DOHH2 (cell line): ENCODE results near the gene BMP6.
A peak's percentile ranks its signal among the peaks of the same experiment; 100 is the strongest.

Experiments
- H3F3A ChIP-seq: fragments of 200-600 bp; sonication (generic), shearing (Covaris generic); 2 replicates; pipeline ENCODE4 v1.6.0; 2016; ENCODE audit warnings: antibody characterized with exemption, mild to moderate bottlenecking; ENCODE audit not compliant: control insufficient read depth, insufficient read depth
- H3K27ac ChIP-seq: fragments of 200-600 bp; sonication (generic); 2 replicates; pipeline ENCODE4 v1.5.1; 2014; ENCODE audit warnings: low read depth, mild to moderate bottlenecking, low read length, moderate library complexity
- H3K27me3 ChIP-seq: fragments of 200-600 bp; sonication (generic); 2 replicates; pipeline ENCODE4 v1.6.1; 2014; ENCODE audit warnings: mild to moderate bottlenecking, low read length, mixed read lengths; ENCODE audit not compliant: control insufficient read depth
- H3K36me3 ChIP-seq: fragments of 200-600 bp; sonication (generic); 2 replicates; pipeline ENCODE4 v1.6.1; 2014; ENCODE audit warnings: mild to moderate bottlenecking, low read length, moderate library complexity, mixed read lengths; ENCODE audit not compliant: control insufficient read depth
- H3K4me1 ChIP-seq: fragments of 200-600 bp; sonication (generic); 2 replicates; pipeline ENCODE4 v1.6.1; 2014; ENCODE audit warnings: mild to moderate bottlenecking, low read length, mixed read lengths; ENCODE audit not compliant: control insufficient read depth
- H3K4me2 ChIP-seq: fragments of 200-600 bp; sonication (generic); 2 replicates; pipeline ENCODE4 v1.6.0; 2014; ENCODE audit warnings: mild to moderate bottlenecking, low read length, moderate library complexity
- H3K4me3 ChIP-seq: fragments of 200-600 bp; sonication (generic); 2 replicates; pipeline ENCODE4 v1.5.1; 2014; ENCODE audit warnings: mild to moderate bottlenecking, low read length, mixed read lengths
- H3K79me2 ChIP-seq: fragments of 200-600 bp; sonication (generic); 2 replicates; pipeline ENCODE4 v1.6.1; 2014; ENCODE audit warnings: mild to moderate bottlenecking, low read length, mixed read lengths; ENCODE audit not compliant: control insufficient read depth
- H3K9me2 ChIP-seq: fragments of 200-600 bp; sonication (generic); replicated peaks from 2 replicates; pipeline ENCODE4 v1.6.1; 2014; ENCODE audit warnings: mild to moderate bottlenecking, low read length, mixed read lengths; ENCODE audit not compliant: control insufficient read depth
- H3K9me3 ChIP-seq: fragments of 200-600 bp; sonication (generic); 2 replicates; pipeline ENCODE4 v1.6.1; 2014; ENCODE audit warnings: antibody characterized with exemption, low read length, mixed read lengths; ENCODE audit not compliant: control insufficient read depth, insufficient read depth
- H4K20me1 ChIP-seq: fragments of 200-600 bp; sonication (generic); 2 replicates; pipeline ENCODE4 v1.6.0; 2014; ENCODE audit warnings: low read depth, mild to moderate bottlenecking, antibody characterized with exemption, low read length, moderate library complexity; ENCODE audit not compliant: control insufficient read depth, insufficient read depth
- CTCF ChIP-seq: fragments of 200-600 bp; sonication (generic); IDR thresholded peaks from one replicate; pipeline ENCODE4 v1.5.1; 2014; ENCODE audit warnings: antibody characterized with exemption, mild to moderate bottlenecking, low read depth, low read length; ENCODE audit not compliant: poor library complexity, severe bottlenecking
- EZH2phosphoT487 ChIP-seq: fragments of 200-600 bp; sonication (generic); IDR thresholded peaks from 2 replicates; pipeline ENCODE4 v1.6.1; 2017; ENCODE audit warnings: borderline replicate concordance, mild to moderate bottlenecking, antibody characterized with exemption, low read length, moderate library complexity, mixed read lengths

Gene BMP6

GRCh38 chr6:7914311-7914710 lies 188.4 kb downstream of the BMP6 start:
- Histone ChIP-seq H3K4me1 (peaks cover 69% of the 10 kb centered on the region), H3K27me3 (peaks cover 26% of the 10 kb centered on the region), H4K20me1 (no peaks in the 10 kb centered on the region), H3K9me3 (no peaks in the 10 kb centered on the region), H3F3A (no peaks in the 10 kb centered on the region), H3K4me2 (peak overlapping the region; percentile 17; the same call in 1 of the 2 replicates), H3K27ac (no peak overlapping the region), H3K79me2 (peaks cover 10% of the 10 kb centered on the region), H3K36me3 (peaks cover 3% of the 10 kb centered on the region), H3K4me3 (no peak overlapping the region), H3K9me2 (no peaks in the 10 kb centered on the region)
- TF ChIP-seq CTCF (no peak), EZH2phosphoT487 (no peak)

- no peak overlapping the region for H3K27ac ChIP-seq
- peaks cover 2% of the 10 kb centered on the region; the same call in 1 of the 2 replicates for H3K79me2 ChIP-seq
- H3K4me2 ChIP-seq = peak overlapping the region; percentile 32; the same call in 1 of the 2 replicates
- no peaks in the 10 kb centered on the region for H3K36me3 ChIP-seq
- no peaks in the 10 kb centered on the region for H3F3A ChIP-seq
- H3K9me3 ChIP-seq = no peaks in the 10 kb centered on the region
- H3K27me3 ChIP-seq = peaks cover 26% of the 10 kb centered on the region
- H3K9me2 ChIP-seq = no peaks in the 10 kb centered on the region
- no peaks in the 10 kb centered on the region for H4K20me1 ChIP-seq
- H3K4me1 ChIP-seq = peaks cover 68% of the 10 kb centered on the region
- H3K4me3 ChIP-seq = peak overlapping the region; percentile 12; the same call in 1 of the 2 replicates
- TF ChIP-seq EZH2phosphoT487 = no peak
- TF ChIP-seq CTCF = no peak
Observed at GRCh38 chr6:7914991-7915789, 189.3 kb downstream of the BMP6 start.

- no peak for TF ChIP-seq EZH2phosphoT487
- TF ChIP-seq CTCF = no peak
- no peak overlapping the region for H3K27ac ChIP-seq
- no peaks in the 10 kb centered on the region for H3K79me2 ChIP-seq
- peak overlapping the region; percentile 62 for H3K4me2 ChIP-seq
- peak overlapping the region; percentile 49 for H3K4me3 ChIP-seq
- peaks cover 60% of the 10 kb centered on the region for H3K4me1 ChIP-seq
- H4K20me1 ChIP-seq = no peaks in the 10 kb centered on the region
- no peaks in the 10 kb centered on the region for H3F3A ChIP-seq
- no peaks in the 10 kb centered on the region for H3K36me3 ChIP-seq
- no peaks in the 10 kb centered on the region for H3K9me2 ChIP-seq
- no peaks in the 10 kb centered on the region for H3K9me3 ChIP-seq
- peaks cover 17% of the 10 kb centered on the region for H3K27me3 ChIP-seq
Observed at GRCh38 chr6:7916959-7917358, 191.1 kb downstream of the BMP6 start.
